Activated CD8-positive, alpha-beta memory T cell treated with anti-CD3 and anti-CD28 coated beads for 1 hour (primary cell): ENCODE measurements around the gene SEMA6A.

Experiments used
- DNase-seq, 2 donors: peaks; one replicate each; pipeline ENCODE4 v3.0.0-alpha.2; 2020; ENCODE audit warnings: low read depth in 1 of 2; ENCODE audit errors: extremely low read depth in 1 of 2

The SEMA6A gene

GRCh38 chr5:116497631-116498030 lies 77.0 kb downstream of the SEMA6A start:
- no peak for DNase-seq

GRCh38 chr5:116495786-116496357 lies 78.8 kb downstream of the SEMA6A start:
- no peak for DNase-seq

GRCh38 chr5:116494784-116495450 lies 79.7 kb downstream of the SEMA6A start:
- DNase-seq = no peak

GRCh38 chr5:116492776-116493175 lies 81.8 kb downstream of the SEMA6A start:
- no peak for DNase-seq

DNA sequence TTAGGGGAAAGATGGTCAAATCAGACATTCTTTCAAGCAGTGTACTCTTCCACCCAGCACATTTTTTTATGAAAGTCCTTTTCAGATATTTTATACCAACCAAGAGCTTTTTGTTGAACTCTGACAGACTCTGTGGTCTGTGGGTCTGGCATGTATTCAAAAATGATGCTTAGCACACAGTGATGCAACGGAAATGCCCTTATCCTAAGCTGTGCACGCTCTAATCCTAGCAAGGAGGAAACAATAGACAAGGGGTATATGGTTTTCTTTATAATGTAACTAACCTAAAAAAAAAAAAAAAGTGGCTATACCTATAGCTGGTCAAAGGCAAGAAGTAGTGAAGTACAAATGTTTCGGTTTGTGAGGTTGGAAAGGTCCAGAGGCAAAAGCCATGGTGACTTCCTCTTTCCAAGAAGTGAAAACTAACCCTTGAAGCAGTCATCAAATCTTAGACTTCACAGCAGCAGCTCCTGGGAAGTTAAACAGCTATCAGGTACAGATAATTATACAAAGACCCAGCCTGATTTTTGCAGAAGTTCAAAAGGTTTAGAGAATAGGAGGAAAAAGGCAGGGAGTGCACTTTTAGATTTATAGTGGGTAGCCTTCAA lies 82.5 kb downstream of the SEMA6A start:
- DNase-seq = no peak

DNA sequence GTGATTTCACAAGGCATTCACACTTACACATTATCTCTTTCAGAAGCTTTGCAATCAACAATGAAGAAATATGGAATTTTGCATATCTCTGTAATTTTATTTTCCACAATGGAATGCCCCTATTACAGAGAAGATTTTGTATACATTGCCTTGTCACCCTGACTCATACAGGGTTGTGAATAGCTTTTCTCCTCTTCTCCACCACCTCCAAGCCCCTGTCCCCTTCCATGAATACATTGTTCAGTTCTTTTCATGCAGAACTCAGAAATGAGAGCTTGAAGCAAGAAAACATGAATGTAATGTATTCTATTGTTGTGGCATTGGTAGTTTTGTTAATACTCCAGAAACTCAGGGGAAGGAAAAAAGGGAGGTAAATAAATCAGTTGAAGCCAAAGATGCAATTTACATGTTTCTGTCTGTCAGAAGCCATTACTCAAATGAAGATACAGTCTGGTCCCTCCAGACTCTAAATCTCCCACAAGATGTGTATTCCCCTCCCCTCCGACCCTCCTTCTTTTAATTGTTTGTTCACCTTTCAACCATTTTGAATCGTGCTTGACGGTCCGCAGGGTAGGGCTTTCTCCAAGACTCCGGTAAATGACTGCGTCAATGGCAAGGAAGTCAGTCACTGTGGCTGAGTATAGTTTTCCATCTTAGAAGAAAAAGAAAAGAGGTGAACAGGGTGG lies 86.1 kb downstream of the SEMA6A start:
- no peak for DNase-seq

DNA sequence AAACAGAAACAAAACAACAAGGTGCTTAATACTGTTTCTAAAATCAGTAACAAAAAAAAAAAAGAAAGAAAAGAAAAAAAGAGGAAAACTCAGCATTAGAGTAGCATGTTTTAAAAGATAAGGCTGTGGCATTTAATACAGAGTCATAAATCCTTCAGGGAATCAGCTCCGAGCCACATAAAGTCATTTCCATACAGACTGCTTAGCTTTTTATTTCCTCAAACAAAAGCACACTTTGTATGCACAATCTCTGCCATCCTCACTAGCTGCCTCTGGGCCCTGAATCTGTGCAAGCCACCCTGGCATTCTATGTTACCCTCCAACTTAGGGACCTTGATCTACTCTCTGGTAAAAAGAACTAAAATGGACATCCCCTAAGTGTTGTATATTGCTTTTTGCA lies 87.6 kb downstream of the SEMA6A start:
- no peak for DNase-seq

- no peak for DNase-seq
These were observed 88.0 kb downstream of the SEMA6A start for GRCh38 chr5:116486588-116486987.

GRCh38 chr5:116484645-116485044 lies 90.0 kb downstream of the SEMA6A start:
- DNase-seq = no peak

DNA sequence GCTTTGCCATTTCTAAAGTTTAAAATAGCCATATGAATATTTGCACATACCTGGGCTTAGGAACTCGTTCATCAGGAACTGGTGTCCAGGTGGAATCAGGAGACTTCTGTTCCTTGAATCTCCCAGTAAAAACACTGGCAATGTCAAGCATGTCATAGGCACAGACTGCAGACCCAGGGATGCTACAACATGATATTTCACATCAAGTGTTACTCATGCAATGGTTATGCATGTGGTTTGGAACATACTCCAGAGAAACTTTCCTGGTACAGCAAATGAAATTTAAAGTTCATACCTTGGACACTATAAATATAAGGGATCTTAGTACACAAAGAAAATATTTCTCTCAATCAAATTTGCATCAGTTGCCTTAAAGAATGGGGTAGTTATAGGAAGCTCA lies 92.2 kb downstream of the SEMA6A start:
- no peak for DNase-seq

- DNase-seq = no peak
These were observed 93.6 kb downstream of the SEMA6A start for GRCh38 chr5:116480894-116481510.

DNA sequence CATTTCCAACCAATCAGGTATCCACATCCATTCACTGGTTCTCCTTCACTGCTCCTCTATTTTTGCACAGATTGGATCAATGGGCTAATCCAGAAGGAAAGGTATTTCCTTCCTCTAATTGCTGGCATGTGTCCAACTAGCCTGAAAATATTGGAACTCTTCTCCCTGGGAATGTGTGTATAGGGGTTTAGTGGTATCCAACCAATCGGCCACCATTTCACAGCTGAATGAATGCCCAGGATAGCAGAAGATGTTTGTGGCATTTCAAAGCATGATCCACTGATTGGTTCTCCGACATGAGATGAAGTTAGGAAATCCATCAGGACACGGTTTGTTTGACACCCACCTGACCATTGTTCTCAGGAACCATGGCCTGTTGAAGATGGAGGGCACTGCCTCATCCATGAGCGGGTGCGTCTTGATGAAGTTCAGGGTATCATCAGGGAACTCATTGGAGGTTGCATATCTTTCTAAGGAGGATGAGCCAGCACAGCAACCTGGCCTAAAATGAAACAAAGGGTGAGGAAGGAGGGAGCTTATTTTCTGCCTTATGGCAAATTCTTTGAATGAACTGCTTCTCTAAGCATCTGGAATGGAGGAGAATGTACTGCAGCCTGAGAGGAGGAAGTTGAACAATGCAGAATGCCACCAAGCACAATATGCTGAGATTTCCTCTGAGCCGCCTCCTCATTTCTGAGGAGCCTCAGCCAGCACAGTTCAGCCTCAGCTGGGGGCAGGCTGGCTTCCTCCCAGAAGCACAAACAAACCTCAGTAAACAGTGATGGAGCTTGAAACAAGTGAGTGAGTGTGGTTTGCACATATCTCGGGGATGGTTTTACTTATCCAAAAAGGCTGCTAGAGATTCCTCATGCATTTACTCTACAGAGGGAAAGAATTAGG lies 94.6 kb downstream of the SEMA6A start:
- no peak for DNase-seq

DNA sequence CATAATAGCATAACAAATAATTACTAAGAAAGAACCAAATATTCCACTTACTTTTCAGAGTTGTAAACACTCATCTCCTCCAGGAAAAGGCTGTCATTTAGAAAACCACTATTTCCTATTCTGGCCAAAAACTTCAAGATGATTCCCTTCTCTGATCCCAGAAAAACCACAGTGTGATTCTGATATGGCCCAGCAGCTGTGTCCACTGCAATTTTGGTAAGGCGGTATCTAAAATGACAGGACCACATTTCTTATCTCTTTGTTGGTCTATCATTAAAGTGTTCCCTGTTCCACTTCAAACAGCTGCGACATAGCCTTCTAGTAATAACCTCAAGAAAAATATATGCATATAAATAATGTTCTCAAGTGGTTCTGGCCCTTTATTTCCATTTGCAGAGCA lies 96.1 kb downstream of the SEMA6A start:
- no peak for DNase-seq

GRCh38 chr5:116476897-116477537 lies 97.6 kb downstream of the SEMA6A start:
- no peak for DNase-seq

DNA sequence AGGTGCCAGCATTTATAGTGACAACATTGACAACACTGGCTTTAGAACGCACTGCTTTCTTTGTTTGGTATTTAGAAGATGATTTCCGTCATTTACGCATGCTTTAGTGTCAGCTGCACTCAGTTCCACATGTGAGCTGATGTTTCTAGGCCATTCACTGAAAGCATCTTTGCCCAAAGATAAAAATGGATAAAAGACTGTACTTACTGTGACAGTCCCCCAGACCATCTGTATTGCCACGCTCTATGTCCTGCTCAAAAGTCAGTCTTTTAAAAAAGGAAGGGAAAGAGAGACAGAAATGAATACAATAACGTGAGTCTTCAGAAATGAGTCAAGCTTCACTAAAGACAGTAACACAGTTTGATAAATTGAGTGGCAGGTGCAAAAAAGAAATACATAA lies 99.3 kb downstream of the SEMA6A start:
- no peak for DNase-seq

DNA sequence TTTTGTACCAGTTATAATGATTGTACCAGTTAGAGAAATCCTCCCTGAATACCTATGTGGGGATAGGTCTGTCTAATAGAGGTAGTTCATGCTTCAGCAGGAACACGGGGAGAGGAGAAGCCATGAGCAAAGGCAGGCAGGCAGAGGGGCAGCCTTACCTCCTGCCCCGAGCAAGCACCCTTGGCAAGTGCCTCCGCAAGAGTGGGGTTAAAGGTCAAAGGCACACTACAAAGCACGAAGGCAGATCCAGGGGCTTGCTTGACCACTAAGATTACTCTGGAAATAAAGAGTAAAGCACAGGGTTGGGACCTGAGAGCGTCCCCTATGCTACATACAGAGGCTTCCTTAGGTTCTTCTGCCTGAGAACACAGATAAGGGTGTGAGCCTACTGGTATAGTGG lies 100.9 kb downstream of the SEMA6A start:
- no peak for DNase-seq

DNA sequence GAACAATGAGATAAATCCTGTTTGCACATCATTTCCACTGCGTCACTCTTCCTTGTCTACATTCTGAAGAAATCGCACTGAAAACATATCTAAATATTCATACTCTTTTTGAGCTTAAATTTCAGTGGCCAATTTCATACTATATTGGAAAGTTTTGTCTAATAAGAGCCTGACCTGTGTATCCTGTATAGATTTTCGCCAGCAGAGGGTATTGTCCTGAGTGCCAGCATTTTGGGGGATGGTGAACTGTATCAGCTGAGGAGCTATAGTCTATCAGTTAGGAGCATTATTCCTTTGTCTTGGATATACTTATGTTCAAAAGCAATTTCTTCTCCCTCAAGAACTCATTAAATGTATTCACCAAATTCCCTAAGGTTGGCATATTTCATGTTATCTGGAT lies 102.3 kb downstream of the SEMA6A start:
- DNase-seq = no peak

- DNase-seq = no peak
These were observed 105.0 kb downstream of the SEMA6A start for GRCh38 chr5:116469631-116470030.

GRCh38 chr5:116468583-116468982 lies 106.0 kb downstream of the SEMA6A start:
- no peak for DNase-seq

DNA sequence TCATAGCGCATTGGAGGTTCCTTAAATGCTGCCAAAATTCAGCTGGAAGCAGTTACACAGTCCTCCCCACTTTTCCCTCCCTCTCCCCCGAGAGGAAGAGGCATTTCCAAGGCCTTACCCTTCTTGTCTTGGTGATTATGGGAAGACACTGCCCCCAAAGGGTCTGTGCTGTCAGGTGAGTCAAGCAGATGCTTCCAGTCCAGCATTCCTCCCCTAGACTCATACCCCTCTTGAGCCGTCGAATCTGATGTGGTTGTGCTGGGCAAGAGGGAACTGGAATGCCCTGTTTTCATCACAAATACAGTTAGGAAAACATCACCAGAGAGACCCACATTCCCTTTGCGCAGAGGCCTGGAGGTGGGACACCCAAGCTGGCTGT lies 107.2 kb downstream of the SEMA6A start:
- no peak for DNase-seq
